K562 (cell line): ENCODE data around the gene CCDC74B. TPM values are rescaled to one million over a fixed set of nuclear protein-coding genes. Genes with fewer than 3 reads are reported as not detected.

Source experiments
- ATAC-seq: fragments of 200-7000 bp; cut with Tn5 transposase; 3 replicates; pipeline ENCODE4 v1.9.1; 2020; ENCODE audit warnings: moderate library complexity
- BruUV-seq: library from RNA; stranded (reverse); fragments of 400-500 nt; replicated peaks from 2 replicates; lab custom pipeline; 2021; lab: Mats Ljungman, UMichigan
- CTCF ChIA-PET: fragments of 300-600 bp; formaldehyde crosslinking; extraction: SDS; loops from one replicate; lab custom pipeline; 2021; ENCODE audit warnings: low intra/inter-chr PET ratio; lab: Yijun Ruan, JAX
- POLR2A ChIA-PET: fragments of 300-600, 350-650 bp; sonication (Branson Sonifier 250); formaldehyde crosslinking; extraction: SDS; loops from one replicate; lab custom pipeline; 2021; ENCODE audit warnings: antibody characterized with exemption, inconsistent platforms; lab: Yijun Ruan, JAX
- DNase-seq, 4 experiments: peaks; one replicate each; pipeline versions ENCODE4 v3.0.0 to v3.0.0-alpha.2; 2011 to 2018; ENCODE audit warnings: low spot score in 3 of 4, mixed read lengths in 3 of 4; ENCODE audit errors: extremely low read depth in 1 of 4
- FAIRE-seq: peaks from 2 replicates; lab custom pipeline; 2011; peaks lifted over from hg19 to GRCh38; lab: Jason Lieb, UNC
- H2AFZ ChIP-seq: 2 replicates; pipeline ENCODE4 v1.6.0; 2011; ENCODE audit warnings: low read depth, low read length, control low read depth, inconsistent platforms
- H3K27ac ChIP-seq: fragments of 200-600 bp; 3 replicates; pipeline ENCODE4 v1.8.0; 2011; ENCODE audit warnings: low read depth, mild to moderate bottlenecking, control low read depth, inconsistent platforms, low read length, moderate library complexity, mixed read lengths; ENCODE audit errors: extremely low read depth
- H3K27me3 ChIP-seq, 2 experiments: fragments of 300-600 bp in 1 of 2; 2 replicates in 1 of 2; 3 replicates in 1 of 2; pipeline versions ENCODE4 v1.6.0 to v1.8.0; 2011; ENCODE audit warnings: inconsistent platforms in 2 of 2, low read length in 2 of 2, mild to moderate bottlenecking in 1 of 2, mixed read lengths in 1 of 2, moderate library complexity in 1 of 2; ENCODE audit not compliant: control insufficient read depth in 2 of 2, insufficient read depth in 2 of 2
- H3K36me3 ChIP-seq: fragments of 300-600 bp; 3 replicates; pipeline ENCODE4 v1.8.0; 2011; ENCODE audit warnings: mild to moderate bottlenecking, low read length, inconsistent platforms; ENCODE audit not compliant: control insufficient read depth, insufficient read depth
- H3K4me1 ChIP-seq, 2 experiments: fragments of 200-600 bp in 1 of 2; replicated peaks in 1 of 2; 2 replicates in 1 of 2; 3 replicates in 1 of 2; pipeline versions ENCODE4 v1.5.1 to v1.8.0; 2011; ENCODE audit warnings: inconsistent platforms in 2 of 2, low read length in 2 of 2, mild to moderate bottlenecking in 1 of 2, mixed read lengths in 1 of 2, moderate library complexity in 1 of 2; ENCODE audit not compliant: control insufficient read depth in 2 of 2, insufficient read depth in 2 of 2
- H3K4me2 ChIP-seq: 2 replicates; pipeline ENCODE4 v1.6.1; 2011; ENCODE audit warnings: low read length, control low read depth, inconsistent platforms, mixed read lengths; ENCODE audit not compliant: insufficient read depth
- H3K4me3 ChIP-seq: fragments of 200-600 bp; sonication (generic), shearing (Covaris generic); 2 replicates; pipeline ENCODE4 v1.5.1; 2016; ENCODE audit warnings: control low read depth, inconsistent platforms
- H3K79me2 ChIP-seq: fragments of 200-600 bp; 3 replicates; pipeline ENCODE4 v1.8.0; 2011; ENCODE audit warnings: low read length, inconsistent platforms; ENCODE audit not compliant: control insufficient read depth, insufficient read depth
- H3K9ac ChIP-seq, 2 experiments: 2 replicates each; pipeline versions ENCODE4 v1.6.0 to v1.6.1; 2011; ENCODE audit warnings: low read depth in 2 of 2, low read length in 2 of 2, control low read depth in 1 of 2, inconsistent platforms in 1 of 2, mild to moderate bottlenecking in 1 of 2, mixed read lengths in 1 of 2; ENCODE audit not compliant: insufficient read depth in 1 of 2
- H3K9me1 ChIP-seq: one replicate; pipeline ENCODE4 v1.6.0; 2011; ENCODE audit warnings: inconsistent platforms, mild to moderate bottlenecking, low read length, moderate library complexity; ENCODE audit not compliant: control insufficient read depth, insufficient read depth
- H3K9me3 ChIP-seq: replicated peaks from 2 replicates; pipeline ENCODE4 v1.5.1; 2011; ENCODE audit warnings: low read depth, low read length, inconsistent platforms; ENCODE audit not compliant: control insufficient read depth, insufficient read depth
- H4K20me1 ChIP-seq: replicated peaks from 2 replicates; pipeline ENCODE4 v1.6.1; 2011; ENCODE audit warnings: low read length, inconsistent platforms, mixed read lengths; ENCODE audit not compliant: control insufficient read depth, insufficient read depth
- HNRNPH1 ChIP-seq: fragments of 200-400 bp; formaldehyde crosslinking; optimal IDR thresholded peaks from 2 replicates; pipeline ENCODE3; 2017; ENCODE audit warnings: low read depth, mild to moderate bottlenecking, low read length, moderate library complexity
- ZBTB33 ChIP-seq: sonication (generic); formaldehyde crosslinking; IDR thresholded peaks from 2 replicates; pipeline ENCODE4 v1.8.1; 2023; ENCODE audit warnings: mild to moderate bottlenecking, missing genetic modification reagents
- WGBS: fragments of 100-300 bp; shearing (Covaris generic); methylation state at CpG from one replicate; pipeline ENCODE4 v1.1.6; 2016; ENCODE audit warnings: low coverage, mixed read lengths; ENCODE audit not compliant: insufficient coverage; ENCODE audit errors: missing lambda C conversion rate; 5-methylcytosine and 5-hydroxymethylcytosine counted together
- in situ Hi-C: fragments of 300-500 bp; cut with MboI; formaldehyde crosslinking; loops from 4 replicates; pipeline ENCODE4 v1.15.0; 2018; ENCODE audit warnings: inconsistent platforms, mixed read lengths
- intact Hi-C: fragments of 100-400 bp; cut with micrococcal nuclease; formaldehyde crosslinking; loops from 2 replicates; pipeline ENCODE4 v1.14.2; 2022
- polyA plus RNA-seq, 8 experiments: library from polyadenylated mRNA; depleted of rRNA in 4 of 8; stranded (reverse) in 5 of 8; unstranded in 3 of 8; fragments of >200 nt; fragmentation: Nextera tagmentation in 2 of 8; fragmentation: Illumina TruSeq in 1 of 8; extraction: Ambion mirVana in 2 of 8; extraction: Trizol in 1 of 8; gene quantifications; 2 replicates each; pipeline versions ENCODE4 v1.2.1 to v1.2.3, GENCODE V29; 2011 to 2014; ENCODE audit warnings: inconsistent platforms in 1 of 8, missing spikeins in 1 of 8
- total RNA-seq, 7 experiments: library from RNA; depleted of rRNA in 6 of 7; stranded (reverse); fragments of >200 nt in 6 of 7; fragmentation: Illumina TruSeq in 2 of 7; extraction: Trizol in 2 of 7; gene quantifications; 2 replicates each; pipeline versions ENCODE4 v1.2.1 to v1.2.3, GENCODE V29; 2011 to 2021; ENCODE audit warnings: low replicate concordance in 1 of 7

The CCDC74B gene
- total and polyA plus RNA-seq, 9 of the 15 experiments (the other 6 are each of a cell fraction or from before 2014, with no cell fraction given), result 0.04 to 1.5 (median 0.52) TPM; not detected in 1

GRCh38 chr2:130185436-130185835 is 40.5 kb upstream of the CCDC74B start:
- BruUV-seq, result no TSS peak
- ChIA-PET CTCF (no interaction called here), POLR2A (no interaction called here)
- H3K4me2 ChIP-seq, result no peak overlapping the region
- FAIRE-seq (no peak), ATAC-seq (no peak), DNase-seq (no peak)
- no peaks in the 10 kb centered on the region for H3K9me1 ChIP-seq
- no peak for TF ChIP-seq HNRNPH1
- 0 out of 2 replicates have a peak, but pooled peaks have one; percentile 18 for TF ChIP-seq ZBTB33 (CRISPR knock-in tag)
- 100% methylated on average over 1 of the region's 10 CpGs for WGBS
- in situ Hi-C loops (no loop called here), intact Hi-C loops (loop anchor here (10.0 kb wide), 1 partner anchor 1299 kb away; no protein-coding TSS in a partner anchor)
- H3K4me3 ChIP-seq, result no peak overlapping the region
- peaks cover 42% of the 10 kb centered on the region for H3K79me2 ChIP-seq
- no peaks in the 10 kb centered on the region; the same call in 1 of the 2 replicates for H4K20me1 ChIP-seq
- H2AFZ ChIP-seq, result no peak overlapping the region
- H3K9me3 ChIP-seq, result no peaks in the 10 kb centered on the region
- H3K36me3 ChIP-seq, result peaks cover 23% of the 10 kb centered on the region; the same call in 2 of the 3 replicates
- no peak overlapping the region for H3K9ac ChIP-seq
- peaks cover 7 to 35% of the 10 kb centered on the region in 2 experiments; a peak in 4 of 5 replicates for H3K4me1 ChIP-seq
- no peak overlapping the region for H3K27ac ChIP-seq
- no peaks in the 10 kb centered on the region for H3K27me3 ChIP-seq
